OCI-LY7 (cell line): ENCODE results near the gene LPP. TPM values are rescaled to one million over a fixed set of nuclear protein-coding genes. Genes with fewer than 3 reads are reported as not detected.

ENCODE experiments used
- BruUV-seq: library from RNA; stranded (reverse); fragments of 400-500 nt; replicated peaks from 2 replicates; lab custom pipeline; 2021; lab: Mats Ljungman, UMichigan
- CTCF ChIA-PET: fragments of 300-600 bp; sonication (Branson Sonifier 250); formaldehyde crosslinking; loops from one replicate; lab custom pipeline; 2022; ENCODE audit warnings: antibody characterized with exemption; ENCODE audit not compliant: unreplicated experiment; lab: Charles Lee
- POLR2A ChIA-PET: fragments of 300-600 bp; sonication (Branson Sonifier 250); formaldehyde crosslinking; loops from one replicate; lab custom pipeline; 2022; ENCODE audit warnings: antibody characterized with exemption; lab: Charles Lee
- DNase-seq: peaks from one replicate; pipeline ENCODE4 v3.0.0-alpha.2; 2015; ENCODE audit warnings: low spot score
- H2AFZ ChIP-seq: fragments of 200-600 bp; sonication (generic), shearing (Covaris generic); 2 replicates; pipeline ENCODE4 v1.6.1; 2014; ENCODE audit warnings: mild to moderate bottlenecking, antibody characterized with exemption, low read length, moderate library complexity
- H3K27ac ChIP-seq: fragments of 200-600 bp; sonication (generic); 2 replicates; pipeline ENCODE4 v1.5.1; 2014; ENCODE audit warnings: mixed run types, low read depth, mild to moderate bottlenecking, moderate library complexity, low read length, inconsistent platforms; ENCODE audit not compliant: poor library complexity, severe bottlenecking
- H3K36me3 ChIP-seq: fragments of 200-600 bp; sonication (generic); 2 replicates; pipeline ENCODE4 v1.6.1; 2014; ENCODE audit warnings: mild to moderate bottlenecking, antibody characterized with exemption, low read length, moderate library complexity, mixed read lengths; ENCODE audit not compliant: insufficient read depth
- H3K4me1 ChIP-seq: fragments of 200-600 bp; sonication (generic); 2 replicates; pipeline ENCODE4 v1.5.1; 2014; ENCODE audit warnings: mild to moderate bottlenecking, low read length; ENCODE audit not compliant: insufficient read depth, poor library complexity, severe bottlenecking
- H3K4me2 ChIP-seq: fragments of 200-600 bp; sonication (generic); 2 replicates; pipeline ENCODE4 v1.6.1; 2014; ENCODE audit warnings: mild to moderate bottlenecking, low read length
- H3K4me3 ChIP-seq: fragments of 200-600 bp; sonication (generic); 2 replicates; pipeline ENCODE4 v1.5.1; 2014; ENCODE audit warnings: mild to moderate bottlenecking, low read depth, low read length; ENCODE audit not compliant: poor library complexity, severe bottlenecking
- H3K79me2 ChIP-seq: fragments of 200-600 bp; sonication (generic); 2 replicates; pipeline ENCODE4 v1.6.1; 2016; ENCODE audit warnings: low read depth, mild to moderate bottlenecking, low read length, moderate library complexity, mixed read lengths; ENCODE audit not compliant: insufficient read depth
- H3K9me2 ChIP-seq: fragments of 200-600 bp; sonication (generic); 2 replicates; pipeline ENCODE4 v1.6.1; 2016; ENCODE audit warnings: mild to moderate bottlenecking, low read length, mixed read lengths; ENCODE audit not compliant: insufficient read depth
- H3K9me3 ChIP-seq: fragments of 200-600 bp; sonication (generic); 2 replicates; pipeline ENCODE4 v1.6.1; 2014; ENCODE audit warnings: mild to moderate bottlenecking, mixed run types, low read length, mixed read lengths
- H4K20me1 ChIP-seq: fragments of 200-600 bp; sonication (generic); 2 replicates; pipeline ENCODE4 v1.6.1; 2014; ENCODE audit warnings: mild to moderate bottlenecking, antibody characterized with exemption, low read length, moderate library complexity, mixed read lengths; ENCODE audit not compliant: insufficient read depth
- CTCF ChIP-seq: fragments of 200-600 bp; sonication (generic); conservative IDR thresholded peaks from 2 replicates; pipeline ENCODE4 v1.5.1; 2014; ENCODE audit warnings: mild to moderate bottlenecking, antibody characterized with exemption, low read length, moderate library complexity, mixed read lengths
- EZH2phosphoT487 ChIP-seq: fragments of 200-600 bp; sonication (generic); IDR thresholded peaks from 2 replicates; pipeline ENCODE4 v1.6.1; 2018; ENCODE audit warnings: low read depth, borderline replicate concordance, mild to moderate bottlenecking, mixed run types, antibody characterized with exemption, low read length, moderate library complexity, mixed read lengths
- intact Hi-C: fragments of 100-400 bp; cut with micrococcal nuclease; formaldehyde crosslinking; loops from one replicate; pipeline ENCODE4 v1.10.0; 2022; ENCODE audit not compliant: unreplicated experiment
- total RNA-seq, 2 experiments: library from RNA; depleted of rRNA in 1 of 2; stranded (reverse); fragments of >200 nt in 1 of 2; shearing (Covaris generic) in 1 of 2; gene quantifications; 2 replicates each; pipeline ENCODE4 v1.2.3, GENCODE V29; 2014 to 2022

The LPP gene
- total RNA-seq, 2 experiments from 2014 or later: 10.9 to 119 TPM

- Histone ChIP-seq H3K9me3 (no peaks in the 10 kb centered on the region), H4K20me1 (no peaks in the 10 kb centered on the region), H3K4me2 (peak overlapping the region; percentile 32; the same call in 1 of the 2 replicates), H3K4me1 (peaks cover 69% of the 10 kb centered on the region), H3K36me3 (no peaks in the 10 kb centered on the region), H3K79me2 (no peaks in the 10 kb centered on the region), H3K27ac (no peak overlapping the region), H3K9me2 (no peaks in the 10 kb centered on the region), H2AFZ (no peak overlapping the region), H3K4me3 (no peak overlapping the region)
- BruUV-seq: no TSS peak
- peak; percentile 35 for DNase-seq
- ChIA-PET CTCF (no interaction called here), POLR2A (interaction anchor here (0.6 to 1.3 kb wide), 5 partner anchors 9 to 226 kb away, joined by 3 to 6 read pairs (median 4); no protein-coding TSS in a partner anchor)
- intact Hi-C loops: no loop called here
- no peak for TF ChIP-seq EZH2phosphoT487
- no peak for TF ChIP-seq CTCF
Observed at GRCh38 chr3:188170461-188171459, 16.8 kb downstream of the LPP start.

DNA sequence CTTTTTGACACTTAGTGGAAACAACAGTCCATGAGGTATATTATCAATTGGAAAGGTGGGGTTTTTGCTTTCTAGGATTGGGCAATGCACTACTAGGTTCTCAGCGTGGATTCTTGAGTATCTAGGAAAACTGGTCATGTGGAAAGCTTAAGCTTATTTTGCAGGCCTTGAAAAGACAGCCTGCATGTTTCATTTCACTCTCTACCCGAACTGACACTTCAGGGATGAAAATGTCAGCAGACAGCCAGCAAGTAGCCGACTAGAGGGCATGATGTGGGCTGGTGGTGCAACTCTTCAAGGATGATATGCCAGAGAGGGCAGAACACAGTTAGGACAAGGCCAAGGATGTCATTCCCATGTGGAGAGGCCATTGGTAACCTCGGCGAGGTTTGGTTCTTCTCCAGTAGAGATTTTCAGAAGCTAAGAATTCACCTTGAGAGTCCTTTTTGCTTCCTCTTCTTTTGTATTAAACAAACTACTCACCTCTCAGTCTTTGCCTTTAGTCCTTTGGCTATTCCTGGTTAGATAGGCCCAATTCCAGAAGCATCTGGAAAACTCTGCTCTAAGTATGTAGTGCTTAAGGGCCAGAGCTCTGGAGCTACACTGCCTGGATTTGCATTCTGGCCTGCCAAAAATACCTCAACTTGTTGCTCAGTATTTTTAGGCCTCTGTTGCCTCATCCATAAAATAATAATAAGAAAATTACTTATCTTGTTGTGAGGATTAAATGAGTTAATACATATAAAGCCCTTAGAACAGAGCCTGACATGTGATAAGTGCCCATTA is 17.9 kb downstream of the LPP start:
- H3K9me3 ChIP-seq: no peaks in the 10 kb centered on the region
- no peak overlapping the region for H3K27ac ChIP-seq
- TF ChIP-seq EZH2phosphoT487 (no peak), CTCF (no peak)
- H3K4me3 ChIP-seq: no peak overlapping the region
- H3K79me2 ChIP-seq: no peaks in the 10 kb centered on the region
- DNase-seq: no peak
- peaks cover 80% of the 10 kb centered on the region for H3K4me1 ChIP-seq
- no peak overlapping the region for H2AFZ ChIP-seq
- H3K4me2 ChIP-seq: peak overlapping the region; percentile 14; the same call in 1 of the 2 replicates
- BruUV-seq: no TSS peak
- no peaks in the 10 kb centered on the region for H3K9me2 ChIP-seq
- H4K20me1 ChIP-seq: no peaks in the 10 kb centered on the region
- intact Hi-C loops: no loop called here
- ChIA-PET CTCF (no interaction called here), POLR2A (interaction anchor here (0.6 to 1.3 kb wide), 5 partner anchors 10 to 687 kb away, joined by 3 to 5 read pairs (median 4); no protein-coding TSS in a partner anchor)
- H3K36me3 ChIP-seq: no peaks in the 10 kb centered on the region
